H1 (cell line): ENCODE measurements around the gene EXOC2. TPM values are rescaled to one million over a fixed set of nuclear protein-coding genes. Genes with fewer than 3 reads are reported as not detected.

ENCODE experiments used
- CTCF ChIA-PET: fragments of 300-600 bp; sonication (Branson Sonifier 250); formaldehyde crosslinking; loops from one replicate; lab custom pipeline; 2021; ENCODE audit not compliant: partially characterized antibody; lab: Charles Lee
- POLR2A ChIA-PET: fragments of 300-600 bp; sonication (Branson Sonifier 250); formaldehyde crosslinking; loops from one replicate; lab custom pipeline; 2021; ENCODE audit warnings: inconsistent platforms; ENCODE audit not compliant: partially characterized antibody; lab: Charles Lee
- DNase-seq, 2 experiments: peaks; one replicate each; pipeline versions ENCODE4 v3.0.0 to v3.0.0-alpha.2; 2010 to 2022; ENCODE audit warnings: low spot score in 2 of 2, low read depth in 1 of 2, mixed read lengths in 1 of 2
- FAIRE-seq: peaks from 2 replicates; lab custom pipeline; 2011; peaks lifted over from hg19 to GRCh38; lab: Jason Lieb, UNC
- H2AFZ ChIP-seq: 2 replicates; pipeline ENCODE4 v1.8.1; 2012; ENCODE audit warnings: low read length, inconsistent platforms
- H2AK5ac ChIP-seq: 2 replicates; pipeline ENCODE4 v1.6.1; 2013; ENCODE audit warnings: low read depth, low read length
- H2BK120ac ChIP-seq: replicated peaks from 2 replicates; pipeline ENCODE3; 2013; ENCODE audit warnings: low read depth, low read length, inconsistent platforms
- H2BK12ac ChIP-seq: 2 replicates; pipeline ENCODE4 v1.6.1; 2013; ENCODE audit warnings: low read depth, low read length
- H2BK15ac ChIP-seq: 2 replicates; pipeline ENCODE4 v1.6.1; 2013; ENCODE audit warnings: low read length
- H2BK20ac ChIP-seq: 2 replicates; pipeline ENCODE4 v1.6.1; 2013; ENCODE audit warnings: low read length
- H2BK5ac ChIP-seq: 2 replicates; pipeline ENCODE4 v1.6.1; 2013; ENCODE audit warnings: low read depth, low read length
- H3K14ac ChIP-seq: 2 replicates; pipeline ENCODE4 v1.6.1; 2013; ENCODE audit warnings: inconsistent platforms; ENCODE audit not compliant: insufficient read length
- H3K18ac ChIP-seq: 2 replicates; pipeline ENCODE4 v1.6.1; 2013; ENCODE audit warnings: low read length; ENCODE audit errors: extremely low read depth
- H3K23ac ChIP-seq: 2 replicates; pipeline ENCODE4 v1.6.1; 2013; ENCODE audit warnings: inconsistent platforms; ENCODE audit not compliant: insufficient read length
- H3K23me2 ChIP-seq: 2 replicates; pipeline ENCODE4 v1.6.1; 2013; ENCODE audit warnings: low read depth, low read length
- H3K27ac ChIP-seq: 2 replicates; pipeline ENCODE4 v1.6.1; 2011; ENCODE audit warnings: low read depth, low read length, inconsistent platforms
- H3K27me3 ChIP-seq, 4 experiments: replicated peaks in 1 of 4; 1 replicate in 1 of 4; 2 replicates in 3 of 4; pipeline versions ENCODE4 v1.6.1 to v1.8.1; 2011 to 2013; ENCODE audit warnings: low read length in 3 of 4, mild to moderate bottlenecking in 3 of 4, inconsistent platforms in 2 of 4, mixed read lengths in 2 of 4, moderate library complexity in 1 of 4; ENCODE audit not compliant: control insufficient read depth in 3 of 4, insufficient read depth in 3 of 4; ENCODE audit errors: extremely low read depth in 1 of 4
- H3K36me3 ChIP-seq, 4 experiments: 2 replicates each; pipeline versions ENCODE4 v1.6.1 to v1.8.1; 2011 to 2013; ENCODE audit warnings: mild to moderate bottlenecking in 4 of 4, low read length in 3 of 4, moderate library complexity in 2 of 4, control low read depth in 1 of 4, inconsistent platforms in 1 of 4; ENCODE audit not compliant: insufficient read depth in 4 of 4, control insufficient read depth in 2 of 4
- H3K4ac ChIP-seq: replicated peaks from 2 replicates; pipeline ENCODE3; 2013; ENCODE audit warnings: low read length, low read depth, mixed read lengths, inconsistent platforms; ENCODE audit not compliant: insufficient read length
- H3K4me1 ChIP-seq, 4 experiments: replicated peaks in 1 of 4; 1 replicate in 1 of 4; 2 replicates in 3 of 4; pipeline versions ENCODE4 v1.6.1 to v1.8.1; 2011 to 2013; ENCODE audit warnings: low read length in 3 of 4, inconsistent platforms in 2 of 4, mixed read lengths in 1 of 4; ENCODE audit not compliant: insufficient read depth in 4 of 4, control insufficient read depth in 3 of 4
- H3K4me2 ChIP-seq, 2 experiments: 2 replicates each; pipeline versions ENCODE4 v1.6.1 to v1.8.1; 2011 to 2013; ENCODE audit warnings: low read depth in 2 of 2, low read length in 2 of 2, control low read depth in 1 of 2, inconsistent platforms in 1 of 2, mild to moderate bottlenecking in 1 of 2; ENCODE audit not compliant: insufficient read depth in 1 of 2
- H3K4me3 ChIP-seq, 4 experiments: fragments of 200-600, 300-600 bp in 1 of 4; sonication (generic), shearing (Covaris generic), sonication (Bioruptor Twin) in 1 of 4; 2 replicates each; pipeline versions ENCODE4 v1.5.1 to v1.8.1; 2011 to 2016; ENCODE audit warnings: low read length in 4 of 4, low read depth in 3 of 4, control low read depth in 2 of 4, inconsistent platforms in 2 of 4, mild to moderate bottlenecking in 2 of 4, mixed read lengths in 1 of 4, moderate library complexity in 1 of 4; ENCODE audit not compliant: insufficient read depth in 2 of 4; ENCODE audit errors: extremely low read depth in 1 of 4
- H3K56ac ChIP-seq: replicated peaks from 2 replicates; pipeline ENCODE3; 2013; ENCODE audit warnings: low read depth, mild to moderate bottlenecking, mixed read lengths, low read length, inconsistent platforms; ENCODE audit not compliant: insufficient read length
- H3K79me1 ChIP-seq: 2 replicates; pipeline ENCODE4 v1.6.1; 2013; ENCODE audit warnings: low read depth, low read length, control low read depth
- H3K79me2 ChIP-seq, 2 experiments: 2 replicates each; pipeline versions ENCODE4 v1.6.1 to v1.8.1; 2012 to 2013; ENCODE audit warnings: low read length in 2 of 2, mild to moderate bottlenecking in 2 of 2, inconsistent platforms in 1 of 2; ENCODE audit not compliant: insufficient read depth in 2 of 2, control insufficient read depth in 1 of 2
- H3K9ac ChIP-seq, 4 experiments: replicated peaks in 1 of 4; 1 replicate in 1 of 4; 2 replicates in 3 of 4; pipeline versions ENCODE4 v1.6.1 to v1.8.1; 2011 to 2013; ENCODE audit warnings: low read depth in 3 of 4, low read length in 3 of 4, control low read depth in 2 of 4, mild to moderate bottlenecking in 2 of 4, moderate library complexity in 2 of 4, inconsistent platforms in 1 of 4; ENCODE audit errors: extremely low read depth in 1 of 4
- H3K9me3 ChIP-seq, 2 experiments: 2 replicates each; pipeline versions ENCODE4 v1.6.1 to v1.8.1; 2012 to 2013; ENCODE audit warnings: mild to moderate bottlenecking in 2 of 2, moderate library complexity in 2 of 2, control low read depth in 1 of 2, inconsistent platforms in 1 of 2, low read depth in 1 of 2, low read length in 1 of 2, mixed read lengths in 1 of 2; ENCODE audit not compliant: insufficient read depth in 2 of 2
- H4K20me1 ChIP-seq, 2 experiments: replicated peaks in 1 of 2; 2 replicates each; pipeline versions ENCODE3 to v1.8.1; 2011 to 2013; ENCODE audit warnings: inconsistent platforms in 2 of 2, low read length in 2 of 2, mild to moderate bottlenecking in 1 of 2; ENCODE audit not compliant: insufficient read depth in 2 of 2, control insufficient read depth in 1 of 2
- H4K5ac ChIP-seq: 2 replicates; pipeline ENCODE4 v1.6.1; 2013; ENCODE audit warnings: low read length, low read depth, mixed read lengths, inconsistent platforms; ENCODE audit not compliant: insufficient read length
- H4K8ac ChIP-seq: 2 replicates; pipeline ENCODE4 v1.8.0; 2013; ENCODE audit warnings: mild to moderate bottlenecking, moderate library complexity, low read length, inconsistent platforms; ENCODE audit not compliant: insufficient read depth; ENCODE audit errors: extremely low read depth
- H4K91ac ChIP-seq: replicated peaks from 2 replicates; pipeline ENCODE3; 2013; ENCODE audit warnings: low read length, mixed read lengths, inconsistent platforms; ENCODE audit not compliant: insufficient read length
- CHD7 ChIP-seq: fragments of 300-600 bp; sonication (generic); IDR thresholded peaks from 2 replicates; pipeline ENCODE4 v1.7.1; 2012; ENCODE audit warnings: low read length, moderate library complexity, mild to moderate bottlenecking, inconsistent platforms; ENCODE audit not compliant: insufficient replicate concordance
- polyA plus RNA-seq, 7 experiments: library from polyadenylated mRNA; depleted of rRNA in 3 of 7; stranded (reverse) in 5 of 7; unstranded in 2 of 7; fragments of >200 nt in 5 of 7; fragments of 200-250 nt in 2 of 7; gene quantifications; 1 replicate in 5 of 7; 2 replicates in 1 of 7; 4 replicates in 1 of 7; pipeline versions ENCODE4 v1.2.1 to v1.2.3, GENCODE V29; 2011 to 2013; ENCODE audit warnings: missing spikeins in 2 of 7, mixed read lengths in 2 of 7
- total RNA-seq: library from RNA; stranded (reverse); fragmentation: NEBNext Ultra II Directional; extraction: Animal tissue kit (Norgen Biotek cat#: 25700); gene quantifications from 2 replicates; pipeline ENCODE4 v1.2.1, GENCODE V29; 2021

EXOC2 gene
- total and polyA plus RNA-seq, 2 of the 8 experiments (the other 6 are each of a cell fraction or from before 2014, with no cell fraction given): 25.5 to 44.4 TPM

GRCh38 chr6:642805-643204 lies 50.1 kb downstream of the EXOC2 start:
- Histone ChIP-seq H3K14ac (no peak overlapping the region), H3K36me3 (no peaks in the 10 kb centered on the region), H3K9ac (no peak overlapping the region), H4K91ac (no peak overlapping the region), H4K20me1 (peaks cover 0 to under 1% of the 10 kb centered on the region in 2 experiments), H3K9me3 (no peaks in the 10 kb centered on the region; a peak in 1 of 4 replicates), H2BK12ac (no peak overlapping the region), H3K79me2 (peaks cover 0 to 88% of the 10 kb centered on the region in 2 experiments; a peak in 3 of 4 replicates), H2BK15ac (no peak overlapping the region), H2BK20ac (no peak overlapping the region), H3K4ac (no peak overlapping the region), H3K18ac (no peak overlapping the region), H3K79me1 (0 out of 2 replicates have a peak, but pooled peaks cover 2% of the 10 kb centered on the region), H2AK5ac (no peak overlapping the region), H4K5ac (no peak overlapping the region), H2AFZ (no peak overlapping the region), H2BK120ac (no peak overlapping the region), H3K4me2 (no peak overlapping the region), H3K23ac (no peak overlapping the region), H3K4me3 (no peak overlapping the region), H3K27me3 (no peaks in the 10 kb centered on the region), H3K27ac (no peak overlapping the region), H3K4me1 (peaks cover 0 to 14% (median 2%) of the 10 kb centered on the region in 4 experiments; a peak in 2 of 7 replicates), H4K8ac (no peak overlapping the region), H2BK5ac (no peak overlapping the region), H3K23me2 (no peaks in the 10 kb centered on the region), H3K56ac (no peak overlapping the region)
- ChIA-PET POLR2A (no interaction called here), CTCF (interaction anchor here (0.6 to 1.4 kb wide), 2 partner anchors 8 to 42 kb away, joined by 3 to 4 read pairs; no protein-coding TSS in a partner anchor)
- DNase-seq (no peak), FAIRE-seq (no peak)
- no peak for TF ChIP-seq CHD7
